Suprapubic skin (tissue), 4 donors: ENCODE data around the gene CCDC38. TPM values are rescaled to one million over a fixed set of nuclear protein-coding genes. Genes with fewer than 3 reads are reported as not detected.

Source experiments
- DNase-seq, 2 donors: peaks; one replicate each; pipeline ENCODE4 v3.0.0-alpha.2; 2019; ENCODE audit warnings: low spot score in 2 of 2
- H3K27ac ChIP-seq: fragments of 200-600 bp; sonication (generic); one replicate; pipeline ENCODE4 v1.5.1; 2019
- H3K27me3 ChIP-seq: fragments of 200-600 bp; sonication (generic); one replicate; pipeline ENCODE4 v1.5.1; 2019
- H3K36me3 ChIP-seq: fragments of 200-600 bp; sonication (generic); one replicate; pipeline ENCODE4 v1.5.1; 2019
- H3K4me1 ChIP-seq: fragments of 200-600 bp; sonication (generic); one replicate; pipeline ENCODE4 v1.5.1; 2019
- H3K4me3 ChIP-seq: fragments of 200-600 bp; sonication (generic); one replicate; pipeline ENCODE4 v1.5.1; 2019; ENCODE audit warnings: mild to moderate bottlenecking
- H3K9me3 ChIP-seq: fragments of 200-600 bp; sonication (generic); one replicate; pipeline ENCODE4 v1.5.1; 2019
- CTCF ChIP-seq, 2 donors: fragments of 200-600 bp in 1 of 2; fragments of 450-650 bp in 1 of 2; sonication (generic) in 1 of 2; IDR thresholded peaks; one replicate each; pipeline ENCODE4 v1.5.1; 2016 to 2019; ENCODE audit warnings: antibody characterized with exemption in 2 of 2, mild to moderate bottlenecking in 1 of 2, moderate library complexity in 1 of 2
- EP300 ChIP-seq: sonication (generic); formaldehyde crosslinking; IDR thresholded peaks from one replicate; pipeline ENCODE4 v1.6.1; 2017; ENCODE audit warnings: antibody characterized with exemption
- POLR2A ChIP-seq, 2 donors: fragments of 450-650 bp; IDR thresholded peaks; one replicate each; pipeline ENCODE4 v1.6.1; 2017; ENCODE audit warnings: antibody characterized with exemption in 2 of 2, mild to moderate bottlenecking in 2 of 2, moderate library complexity in 2 of 2
- POLR2AphosphoS5 ChIP-seq, 3 donors: sonication (generic); formaldehyde crosslinking; IDR thresholded peaks; one replicate each; pipeline ENCODE4 v1.6.1; 2017; ENCODE audit warnings: antibody characterized with exemption in 3 of 3
- WGBS: methylation state at CpG from one replicate; pipeline ENCODE4 v1.1.5; 2018; 5-methylcytosine and 5-hydroxymethylcytosine counted together
- total RNA-seq, 4 donors: library from RNA; depleted of rRNA; stranded (reverse); fragments of >200 nt; gene quantifications; one replicate each; pipeline ENCODE4 v1.1.0, GENCODE V29; 2016

The CCDC38 gene
- total RNA-seq, 4 donors from 2014 or later: 0.29 TPM; not detected in 3

- H3K4me3 ChIP-seq: no peak overlapping the region
- DNase-seq: no peak
- whole genome bisulfite sequencing: 98% methylated on average over 3 of the region's 3 CpGs
- peaks cover 22% of the 10 kb centered on the region for H3K4me1 ChIP-seq
- H3K27ac ChIP-seq: no peak overlapping the region
- H3K27me3 ChIP-seq: no peaks in the 10 kb centered on the region
- peaks cover 25% of the 10 kb centered on the region for H3K36me3 ChIP-seq
- H3K9me3 ChIP-seq: no peaks in the 10 kb centered on the region
- TF ChIP-seq EP300 (no peak), POLR2AphosphoS5 (IDR thresholded peaks at IDR 0.05) (no peak), POLR2A (IDR thresholded peaks at IDR 0.05) (no peak), CTCF (IDR thresholded peaks at IDR 0.05) (no peak)
Measured at GRCh38 chr12:95862038-95862437, 80.4 kb downstream of the CCDC38 start.

- TF ChIP-seq POLR2A (IDR thresholded peaks at IDR 0.05) (no peak), EP300 (no peak), POLR2AphosphoS5 (IDR thresholded peaks at IDR 0.05) (no peak), CTCF (IDR thresholded peaks at IDR 0.05) (no peak)
- Histone ChIP-seq H3K27me3 (no peaks in the 10 kb centered on the region), H3K27ac (no peak overlapping the region), H3K36me3 (peaks cover 22% of the 10 kb centered on the region), H3K4me1 (peaks cover 22% of the 10 kb centered on the region), H3K4me3 (peak overlapping the region; percentile 88), H3K9me3 (no peaks in the 10 kb centered on the region)
- 69% methylated on average over 10 of the region's 10 CpGs for WGBS
- DNase-seq: no peak
Measured at GRCh38 chr12:95859947-95860850, 82.2 kb downstream of the CCDC38 start.

GRCh38 chr12:95859344-95859816 is 83.0 kb downstream of the CCDC38 start:
- Histone ChIP-seq H3K27ac (peak overlapping the region; percentile 82), H3K9me3 (no peaks in the 10 kb centered on the region), H3K36me3 (peaks cover 22% of the 10 kb centered on the region), H3K4me1 (peaks cover 22% of the 10 kb centered on the region), H3K27me3 (no peaks in the 10 kb centered on the region), H3K4me3 (peak overlapping the region; percentile 88)
- TF ChIP-seq CTCF (IDR thresholded peaks at IDR 0.05) (no peak), POLR2A (IDR thresholded peaks at IDR 0.05) (no peak), EP300 (no peak), POLR2AphosphoS5 (IDR thresholded peaks at IDR 0.05) (no peak)
- 2% methylated on average over 13 of the region's 13 CpGs for WGBS
- no peak for DNase-seq

- no peak for TF ChIP-seq POLR2A (IDR thresholded peaks at IDR 0.05)
- peak in 2 of 3 donors; percentile 65 to 89 for TF ChIP-seq POLR2AphosphoS5 (IDR thresholded peaks at IDR 0.05)
- TF ChIP-seq CTCF (IDR thresholded peaks at IDR 0.05): peak in 1 of 2 donors; percentile 14
- 2% methylated on average over 44 of the region's 54 CpGs for WGBS
- no peaks in the 10 kb centered on the region for H3K27me3 ChIP-seq
- peak within 1 kb of the TSS; percentile 88 for H3K4me3 ChIP-seq
- peak; percentile 98 for DNase-seq
- H3K36me3 ChIP-seq: peaks cover 21% of the 10 kb centered on the region
- no peaks in the 10 kb centered on the region for H3K9me3 ChIP-seq
- peak within 1 kb of the TSS; percentile 82 for H3K27ac ChIP-seq
- peaks cover 22% of the 10 kb centered on the region for H3K4me1 ChIP-seq
Measured at GRCh38 chr12:95858451-95859343, 83.7 kb downstream of the CCDC38 start, which contains the start of gene SNRPF. Gene SNRPF (plus strand): TSS chr12:95858952. CDS start chr12:95859074, 122 bp downstream.
